GM20000 (cell line): Measurements from ENCODE around the gene HRAS.

Experiments used
- DNase-seq: peaks from one replicate; pipeline ENCODE4 v3.0.0; 2012; ENCODE audit warnings: low spot score
- TF ChIP-seq, protein P1 (sequence below): IDR thresholded peaks from 2 replicates; pipeline ENCODE4 v1.5.1; 2012; ENCODE audit warnings: mild to moderate bottlenecking, control low read depth; ENCODE audit errors: extremely low read depth, missing control alignments

Gene HRAS

DNA sequence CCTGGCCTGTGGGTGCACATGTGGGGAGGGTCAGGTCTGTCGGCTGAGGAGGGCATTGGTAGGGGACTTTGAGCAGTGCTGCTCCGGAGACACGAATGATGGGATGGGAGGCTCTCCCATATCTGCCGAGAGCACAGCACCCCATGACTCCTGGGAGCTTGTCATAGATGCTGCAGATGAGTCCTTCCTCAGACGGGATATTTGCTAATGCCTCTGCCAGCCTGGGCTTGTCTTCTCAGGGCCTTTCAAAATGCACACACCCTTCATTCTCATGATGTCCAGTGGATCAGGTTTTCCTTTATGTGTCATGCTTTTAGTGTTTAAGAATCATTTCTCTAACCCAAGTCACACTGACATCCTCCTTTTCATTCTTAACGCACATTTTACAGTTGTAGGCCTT lies 20.2 kb downstream of the HRAS start:
- TF ChIP-seq, protein P1, sequence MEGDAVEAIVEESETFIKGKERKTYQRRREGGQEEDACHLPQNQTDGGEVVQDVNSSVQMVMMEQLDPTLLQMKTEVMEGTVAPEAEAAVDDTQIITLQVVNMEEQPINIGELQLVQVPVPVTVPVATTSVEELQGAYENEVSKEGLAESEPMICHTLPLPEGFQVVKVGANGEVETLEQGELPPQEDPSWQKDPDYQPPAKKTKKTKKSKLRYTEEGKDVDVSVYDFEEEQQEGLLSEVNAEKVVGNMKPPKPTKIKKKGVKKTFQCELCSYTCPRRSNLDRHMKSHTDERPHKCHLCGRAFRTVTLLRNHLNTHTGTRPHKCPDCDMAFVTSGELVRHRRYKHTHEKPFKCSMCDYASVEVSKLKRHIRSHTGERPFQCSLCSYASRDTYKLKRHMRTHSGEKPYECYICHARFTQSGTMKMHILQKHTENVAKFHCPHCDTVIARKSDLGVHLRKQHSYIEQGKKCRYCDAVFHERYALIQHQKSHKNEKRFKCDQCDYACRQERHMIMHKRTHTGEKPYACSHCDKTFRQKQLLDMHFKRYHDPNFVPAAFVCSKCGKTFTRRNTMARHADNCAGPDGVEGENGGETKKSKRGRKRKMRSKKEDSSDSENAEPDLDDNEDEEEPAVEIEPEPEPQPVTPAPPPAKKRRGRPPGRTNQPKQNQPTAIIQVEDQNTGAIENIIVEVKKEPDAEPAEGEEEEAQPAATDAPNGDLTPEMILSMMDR = no peak
- no peak for DNase-seq

DNA sequence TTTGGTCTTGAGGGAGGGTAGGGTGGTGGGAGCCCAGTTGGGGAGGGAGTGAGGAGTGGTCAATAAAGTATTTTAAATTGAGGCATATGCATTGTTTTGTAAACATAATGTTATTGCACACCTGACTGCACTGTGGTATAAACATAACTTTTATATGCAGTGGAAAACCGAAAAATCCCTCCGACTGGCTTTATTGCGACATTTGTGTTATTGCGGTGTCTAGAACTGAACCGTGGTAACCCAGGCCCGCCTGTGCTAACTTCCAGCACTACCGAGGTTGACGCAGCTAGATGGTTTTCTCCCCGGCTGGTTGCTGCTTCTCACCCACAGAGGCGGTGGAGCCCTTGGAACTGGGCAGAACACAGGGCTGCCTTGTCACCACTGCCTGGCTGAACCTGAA lies 20.8 kb downstream of the HRAS start:
- TF ChIP-seq, protein P1 = no peak
- DNase-seq = no peak

DNA sequence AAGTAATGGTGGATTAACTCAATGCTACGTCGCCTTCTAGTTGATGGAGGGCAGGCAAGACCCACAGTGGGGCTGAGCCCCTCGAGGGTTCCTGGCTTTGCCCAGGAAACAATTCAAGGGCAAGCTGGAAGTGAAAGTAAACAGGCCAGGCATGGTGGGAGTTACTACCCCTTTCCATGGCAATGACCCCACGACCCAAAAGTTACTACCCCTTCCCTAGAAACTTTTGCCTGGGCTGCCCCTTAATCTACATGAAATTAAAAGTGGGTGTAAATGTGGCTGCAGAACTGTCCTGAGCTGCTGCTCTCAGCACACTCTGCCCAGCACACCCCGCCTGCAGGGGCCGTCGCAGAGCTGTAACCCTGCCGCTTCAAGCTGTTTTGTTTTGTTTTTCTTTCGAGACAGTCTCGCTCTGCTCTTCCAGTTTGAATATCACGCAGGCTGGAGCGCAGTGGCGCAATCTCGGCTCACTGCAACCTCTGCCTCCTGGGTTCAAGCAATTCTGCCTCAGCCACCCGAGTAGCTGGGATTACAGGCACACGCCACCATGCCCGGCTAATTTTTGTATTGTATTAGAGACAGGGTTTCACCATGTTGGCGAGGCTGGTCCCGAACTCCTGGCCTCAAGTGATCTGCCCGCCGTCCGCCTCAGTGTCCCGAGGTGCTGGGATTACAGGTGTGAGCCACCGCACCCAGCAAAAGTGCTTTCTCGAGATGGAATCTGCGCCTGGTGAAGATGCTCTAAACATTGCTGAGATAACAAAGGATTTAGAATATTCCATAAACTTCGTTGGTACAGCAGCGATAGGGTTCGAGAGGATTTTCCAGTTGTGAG lies 22.4 kb downstream of the HRAS start:
- TF ChIP-seq, protein P1 = no peak

DNA sequence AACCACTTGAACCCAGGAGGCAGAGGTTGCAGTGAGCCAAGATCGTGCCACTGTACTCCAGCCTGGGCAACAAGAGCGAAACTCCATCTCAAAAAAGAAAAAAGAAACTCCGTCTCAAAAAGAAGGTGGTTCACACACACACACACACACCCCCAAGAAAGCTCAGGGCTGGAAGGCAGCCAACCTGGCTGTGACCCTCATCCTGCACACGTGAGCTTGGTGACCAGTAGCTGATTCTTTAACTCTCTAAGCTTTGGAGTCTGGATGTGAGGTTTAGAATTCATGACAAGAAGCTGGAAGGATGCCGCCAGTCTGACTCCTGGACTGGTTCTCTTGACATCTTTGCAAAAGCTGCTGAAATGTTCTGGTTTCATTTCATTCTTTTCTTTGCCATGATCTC lies 26.4 kb downstream of the HRAS start:
- DNase-seq = no peak
- TF ChIP-seq, protein P1 = no peak

More for the DNA sequence above, 22.4 kb downstream of the HRAS start:
- no peak for DNase-seq

DNA sequence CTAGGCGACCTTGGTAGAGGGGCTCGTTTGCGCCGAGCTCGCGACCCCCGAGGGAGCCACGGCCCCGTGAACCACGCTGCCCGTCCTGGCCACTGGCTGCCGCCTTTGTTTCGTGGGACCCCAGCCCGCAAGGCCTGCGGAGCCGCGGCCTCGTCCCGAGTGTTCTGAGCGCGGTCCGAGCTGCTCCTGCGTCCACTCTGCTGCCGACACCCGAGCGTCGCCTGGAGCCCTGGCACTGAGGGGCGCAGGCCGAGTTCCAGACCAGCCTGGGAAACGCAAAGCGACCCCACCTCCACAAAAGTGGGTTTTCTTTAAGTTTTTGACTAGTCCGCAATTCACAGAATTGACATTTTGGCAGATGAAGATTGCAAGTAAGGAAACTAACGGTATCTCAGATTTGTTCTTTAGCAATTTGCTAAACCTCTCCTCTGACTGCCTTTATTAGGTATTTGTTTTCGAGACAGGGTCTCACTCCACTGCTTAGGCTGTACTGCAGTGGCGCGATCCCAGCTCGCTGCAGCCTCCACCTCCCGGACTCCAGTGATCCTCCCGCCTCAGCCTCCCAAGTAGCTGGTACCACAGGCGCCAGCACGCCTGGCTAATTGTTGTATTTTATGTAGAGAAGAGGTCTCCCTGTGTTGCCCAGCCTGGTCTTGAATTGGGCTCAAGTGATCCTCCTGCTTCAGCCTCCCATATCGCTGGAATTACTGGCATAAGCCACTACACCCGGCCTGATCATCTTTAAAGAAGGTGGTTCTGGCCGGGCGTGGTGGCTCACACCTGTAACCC lies 27.5 kb downstream of the HRAS start:
- no peak for DNase-seq
- TF ChIP-seq, protein P1 = no peak

DNA sequence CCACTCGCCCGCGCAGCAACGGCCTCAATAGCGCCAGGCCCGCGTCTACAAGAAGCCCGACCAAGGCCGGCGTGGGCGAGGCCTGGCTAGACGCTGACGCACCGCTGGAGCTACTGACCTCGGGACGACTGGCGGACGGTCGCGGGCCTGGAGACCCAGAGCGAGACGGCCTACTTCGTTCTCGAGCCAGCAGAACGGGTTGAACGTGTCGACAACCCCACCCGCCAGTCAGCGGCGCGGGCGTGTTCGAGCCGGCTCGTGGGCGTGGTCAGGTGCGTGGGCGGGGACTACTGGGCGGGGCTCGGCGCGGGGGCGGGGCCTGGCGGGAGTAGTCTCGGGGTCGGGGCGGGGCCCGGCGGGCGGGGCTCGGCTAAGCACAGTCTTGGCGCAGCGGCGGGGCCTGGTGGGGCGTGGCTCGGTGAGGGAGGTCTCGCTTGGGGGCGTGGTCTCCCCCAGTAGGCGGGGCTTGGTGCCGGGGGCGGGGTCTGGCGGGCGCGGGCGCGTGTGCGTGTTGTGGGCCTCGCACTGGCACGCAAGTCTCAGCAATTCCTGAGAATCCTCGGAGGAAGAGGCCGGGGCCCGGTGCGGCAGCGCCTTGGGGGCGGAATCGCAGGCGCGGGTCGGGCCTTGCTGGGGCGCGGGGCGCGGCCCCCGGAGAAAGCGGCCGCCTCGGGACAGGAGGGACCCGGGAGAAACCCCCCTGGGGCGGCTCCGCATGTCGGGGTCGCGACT lies 28.2 kb downstream of the HRAS start, which contains the start of gene RNH1:
TSS of gene RNH1 (minus strand) at position 248 of the 732 bp plus-strand sequence. CDS start 5,080 bp downstream, outside the sequence.
- DNase-seq = peak; percentile 100
- TF ChIP-seq, protein P1 = no peak
